GM18517 (cell line): Measurements from ENCODE around the gene CDHR3.

Experiments
- ATAC-seq: cut with Tn5 transposase; IDR thresholded peaks from one replicate; pipeline ENCODE4 v1.9.1; 2021; ENCODE audit warnings: mild to moderate bottlenecking, moderate library complexity; ENCODE audit not compliant: unreplicated experiment

The CDHR3 gene

DNA sequence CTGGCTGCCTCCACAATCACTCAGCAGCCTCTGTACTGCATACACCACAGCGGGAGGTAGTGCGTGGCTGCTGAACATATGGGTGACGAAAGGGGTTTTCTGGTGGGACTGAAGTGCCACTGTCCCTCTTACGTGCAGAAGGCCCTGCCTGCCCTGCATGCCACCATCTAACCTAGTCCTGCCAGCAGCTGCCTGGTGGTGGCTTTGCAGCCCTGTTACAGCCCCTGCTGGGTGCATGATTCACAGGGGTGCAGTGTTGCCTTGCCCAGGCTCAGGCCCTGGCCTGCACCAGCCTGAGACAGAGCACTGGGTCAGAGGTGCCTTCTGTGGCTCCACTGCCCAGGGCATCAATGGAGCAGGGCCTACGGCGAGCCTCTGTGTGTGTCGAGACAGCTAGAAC lies 98.9 kb downstream of the CDHR3 start:
- no peak for ATAC-seq

- no peak for ATAC-seq
Measured at GRCh38 chr7:106062521-106062931, 99.5 kb downstream of the CDHR3 start.

- ATAC-seq: no peak
Measured at GRCh38 chr7:106063024-106063423, 100.0 kb downstream of the CDHR3 start.

- ATAC-seq: no peak
Measured at GRCh38 chr7:106063692-106064091, 100.6 kb downstream of the CDHR3 start.

DNA sequence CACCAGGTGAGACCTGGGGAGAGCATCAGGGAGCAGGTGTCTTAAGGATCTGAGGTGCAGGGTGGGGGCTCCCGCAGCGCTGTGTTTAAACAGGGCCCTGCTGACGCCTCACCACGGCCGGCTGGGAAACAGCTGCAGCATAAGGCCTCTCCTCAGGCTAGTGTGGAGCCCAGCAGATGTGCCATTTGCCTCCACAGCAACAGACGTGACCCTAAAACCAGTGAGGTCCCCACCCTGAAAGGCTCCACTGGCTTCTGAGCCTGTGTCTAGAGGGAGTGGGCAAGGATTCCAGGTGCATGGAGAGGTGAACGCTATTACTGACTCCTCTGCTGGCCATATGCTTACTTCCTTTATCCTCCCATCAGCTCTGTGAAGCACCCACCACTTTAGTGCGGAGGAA lies 101.3 kb downstream of the CDHR3 start:
- ATAC-seq: no peak

GRCh38 chr7:106064771-106065574 lies 101.9 kb downstream of the CDHR3 start:
- ATAC-seq: no peak

- ATAC-seq: no peak
Measured at GRCh38 chr7:106065575-106066500, 102.8 kb downstream of the CDHR3 start.

DNA sequence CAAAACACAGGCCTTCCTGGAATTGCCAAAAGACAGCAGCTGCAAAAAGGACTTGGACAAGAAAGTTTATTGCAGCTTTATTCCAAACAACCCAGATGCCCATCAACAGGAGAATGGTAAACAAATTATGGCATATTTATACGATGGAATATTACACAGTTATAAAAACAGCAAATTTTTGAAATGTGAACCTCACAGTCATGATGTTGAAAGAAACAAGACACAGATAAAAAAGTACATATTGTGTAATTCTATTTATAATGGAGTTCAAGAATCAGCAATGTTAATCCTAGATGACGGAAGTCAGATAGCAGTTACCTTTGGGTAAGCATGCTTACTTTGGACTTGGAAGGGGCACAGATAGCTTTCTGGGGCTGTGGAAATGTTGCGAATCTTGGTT lies 104.6 kb downstream of the CDHR3 start:
- no peak for ATAC-seq

DNA sequence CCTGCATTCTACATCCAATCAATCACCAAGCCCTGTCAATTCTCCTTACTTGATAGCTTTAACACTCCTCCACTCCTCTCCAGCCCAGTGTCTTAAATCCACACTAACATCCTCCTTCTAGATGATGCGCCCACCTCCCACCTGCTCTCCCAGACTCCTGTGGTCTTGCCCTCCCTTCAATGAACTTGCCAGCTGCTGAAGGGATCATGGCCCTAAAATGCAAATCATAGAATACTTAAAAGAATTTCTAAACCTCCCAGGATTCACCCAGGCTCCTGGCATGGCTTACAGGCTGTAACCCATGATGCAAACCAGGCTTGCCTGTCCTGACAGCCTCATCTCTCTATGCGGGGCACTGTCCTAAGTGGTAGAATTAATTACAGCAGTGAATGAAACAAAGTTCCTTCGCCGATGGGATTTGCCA lies 105.5 kb downstream of the CDHR3 start:
- no peak for ATAC-seq

DNA sequence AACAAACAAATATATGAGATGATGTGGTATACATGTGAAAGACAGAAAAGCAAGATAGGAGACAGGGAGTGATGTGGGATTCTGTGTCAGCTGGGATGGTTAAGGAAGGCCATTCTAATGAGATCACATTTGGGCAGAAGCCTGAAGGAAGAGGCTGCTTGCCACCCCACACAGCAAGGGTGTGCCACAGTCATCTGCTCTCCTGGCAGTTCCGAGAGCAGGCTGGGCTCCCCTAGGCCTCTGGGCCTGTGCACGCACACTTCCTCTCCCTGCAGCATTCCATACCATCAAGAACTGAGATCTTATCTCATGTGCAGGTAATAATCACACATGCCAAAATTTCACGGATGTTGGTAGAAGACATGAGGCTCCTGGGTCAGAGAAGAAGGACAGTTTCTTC lies 105.9 kb downstream of the CDHR3 start:
- ATAC-seq: no peak

- ATAC-seq: no peak
Measured at GRCh38 chr7:106069471-106070200, 106.6 kb downstream of the CDHR3 start.

GRCh38 chr7:106070201-106070551 lies 107.1 kb downstream of the CDHR3 start:
- ATAC-seq: no peak

- no peak for ATAC-seq
Measured at GRCh38 chr7:106070567-106071254, 107.6 kb downstream of the CDHR3 start.

- ATAC-seq: peak; percentile 98
Measured at GRCh38 chr7:106071356-106071998, 108.4 kb downstream of the CDHR3 start.

GRCh38 chr7:106071999-106072714 lies 109.1 kb downstream of the CDHR3 start:
- no peak for ATAC-seq

DNA sequence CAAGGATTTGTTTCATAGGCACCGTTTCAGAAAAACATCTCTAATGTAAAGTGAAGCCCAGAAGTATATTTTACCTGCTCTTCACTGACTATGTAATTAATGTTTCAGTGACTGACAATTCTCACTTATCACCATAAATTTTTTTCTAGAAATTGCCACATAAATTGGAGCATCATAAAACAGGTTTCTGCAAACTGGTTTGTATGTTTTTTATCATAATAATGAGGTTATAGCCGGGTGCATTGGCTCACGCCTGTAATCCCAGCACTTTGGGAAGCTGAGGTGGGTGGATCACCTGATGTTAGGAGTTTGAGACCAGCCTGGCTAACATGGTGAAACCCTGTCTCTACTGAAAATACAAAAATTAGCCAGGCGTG lies 109.6 kb downstream of the CDHR3 start:
- no peak for ATAC-seq

- ATAC-seq: no peak
Measured at GRCh38 chr7:106073701-106074100, 110.6 kb downstream of the CDHR3 start.

- ATAC-seq: no peak
Measured at GRCh38 chr7:106074257-106074656, 111.2 kb downstream of the CDHR3 start.

GRCh38 chr7:106075937-106076336 lies 112.9 kb downstream of the CDHR3 start:
- no peak for ATAC-seq

- no peak for ATAC-seq
Measured at GRCh38 chr7:106076537-106076936, 113.5 kb downstream of the CDHR3 start.
